ENCODE measurements around the gene SPRR2D.
"Not testable (repeated sequence)": the region's sequence is repeated elsewhere in the genome, so short reads cannot be mapped to it uniquely, and the experiment has no call there.

DNA sequence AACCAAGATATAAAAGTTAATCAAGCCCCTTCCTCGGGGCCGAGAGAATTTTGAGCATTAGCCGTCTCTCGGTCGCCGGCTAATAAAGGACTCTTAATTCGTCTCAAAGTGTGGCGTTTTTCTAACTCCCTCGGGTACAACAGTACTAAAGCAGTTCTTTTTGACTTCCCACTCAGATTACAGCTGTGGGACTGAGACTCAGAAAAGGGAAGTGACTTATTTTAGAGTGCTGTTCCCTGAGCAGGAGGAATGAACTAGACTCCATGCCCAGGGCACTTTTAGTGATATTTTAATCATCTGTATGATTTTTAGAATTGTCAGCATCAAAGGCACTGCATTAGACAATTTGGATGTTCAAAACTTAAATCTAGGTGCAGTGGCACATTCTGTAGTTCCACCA lies 18.6 kb downstream of the SPRR2D start:
- TF ChIP-seq POLR2AphosphoS5 (IDR thresholded peaks at IDR 0.05; ENCODE audit: borderline replicate concordance, low read depth, low read length); EZH2 (IDR thresholded peaks at IDR 0.05): not testable (repeated sequence)

Measured in SK-N-MC (cell line).